HepG2 (cell line): ENCODE results near the gene NIN. TPM values are rescaled to one million over a fixed set of nuclear protein-coding genes. Genes with fewer than 3 reads are reported as not detected.
A peak's percentile ranks its signal among the peaks of the same experiment; 100 is the strongest.

Source experiments
- ATAC-seq: fragments of 200-7000 bp; cut with Tn5 transposase; 3 replicates; pipeline ENCODE4 v1.9.1; 2020; ENCODE audit warnings: mild to moderate bottlenecking, moderate library complexity
- BruUV-seq: library from RNA; stranded (reverse); fragments of 400-500 nt; replicated peaks from 2 replicates; lab custom pipeline; 2021; lab: Mats Ljungman, UMichigan
- CTCF ChIA-PET: fragments of 300-600 bp; formaldehyde crosslinking; extraction: SDS; loops from one replicate; lab custom pipeline; 2021; ENCODE audit warnings: low total read pairs, inconsistent platforms, low intra/inter-chr PET ratio; lab: Yijun Ruan, JAX
- POLR2A ChIA-PET: fragments of 350-600 bp; sonication (Branson Sonifier 250); formaldehyde crosslinking; loops from one replicate; lab custom pipeline; 2020; ENCODE audit warnings: antibody characterized with exemption, inconsistent platforms; lab: Yijun Ruan, JAX
- DNase-seq: peaks from one replicate; pipeline ENCODE4 v3.0.0-alpha.2; 2015; ENCODE audit warnings: low spot score
- FAIRE-seq: peaks from 3 replicates; lab custom pipeline; 2011; peaks lifted over from hg19 to GRCh38; lab: Jason Lieb, UNC
- H2AFZ ChIP-seq: one replicate; pipeline ENCODE4 v1.6.1; 2011; ENCODE audit warnings: low read length, inconsistent platforms
- H3K27ac ChIP-seq: fragments of 300-600 bp; 3 replicates; pipeline ENCODE4 v1.8.0; 2011; ENCODE audit warnings: mixed run types, mild to moderate bottlenecking, mixed read lengths, low read length, inconsistent platforms; ENCODE audit not compliant: insufficient read depth; ENCODE audit errors: extremely low read length
- H3K27me3 ChIP-seq, 2 experiments: fragments of 200-600 bp in 1 of 2; 2 replicates in 1 of 2; 3 replicates in 1 of 2; pipeline versions ENCODE4 v1.6.0 to v1.8.0; 2011; ENCODE audit warnings: low read length in 2 of 2, mild to moderate bottlenecking in 2 of 2, moderate library complexity in 2 of 2, inconsistent platforms in 1 of 2; ENCODE audit not compliant: insufficient read depth in 2 of 2, control insufficient read depth in 1 of 2
- H3K36me3 ChIP-seq, 2 experiments: fragments of 200-600 bp in 1 of 2; replicated peaks in 1 of 2; 2 replicates in 1 of 2; 3 replicates in 1 of 2; pipeline versions ENCODE4 v1.5.1 to v1.8.0; 2011; ENCODE audit warnings: low read length in 2 of 2, inconsistent platforms in 1 of 2; ENCODE audit not compliant: insufficient read depth in 2 of 2, control insufficient read depth in 1 of 2
- H3K4me1 ChIP-seq: 2 replicates; pipeline ENCODE4 v1.5.1; 2012; ENCODE audit warnings: low read length, inconsistent platforms; ENCODE audit not compliant: insufficient read depth
- H3K4me2 ChIP-seq: 2 replicates; pipeline ENCODE4 v1.6.0; 2011; ENCODE audit warnings: low read depth, low read length, inconsistent platforms
- H3K4me3 ChIP-seq, 3 experiments: fragments of 200-600 bp in 1 of 3; sonication (generic), shearing (Covaris generic) in 1 of 3; replicated peaks in 1 of 3; 2 replicates each; pipeline ENCODE4 v1.5.1; 2011 to 2016; ENCODE audit warnings: low read length in 3 of 3, inconsistent platforms in 2 of 3, low read depth in 2 of 3, mild to moderate bottlenecking in 2 of 3, control low read depth in 1 of 3, mixed read lengths in 1 of 3; ENCODE audit not compliant: insufficient read depth in 1 of 3
- H3K79me2 ChIP-seq: one replicate; pipeline ENCODE4 v1.6.1; 2011; ENCODE audit warnings: low read length, inconsistent platforms; ENCODE audit not compliant: insufficient read depth
- H3K9ac ChIP-seq: 2 replicates; pipeline ENCODE4 v1.6.0; 2011; ENCODE audit warnings: mild to moderate bottlenecking, low read depth, low read length, inconsistent platforms; ENCODE audit not compliant: insufficient read depth
- H3K9me3 ChIP-seq: 2 replicates; pipeline ENCODE4 v1.5.1; 2012; ENCODE audit warnings: mild to moderate bottlenecking, low read length
- H4K20me1 ChIP-seq: 2 replicates; pipeline ENCODE4 v1.6.0; 2011; ENCODE audit warnings: inconsistent platforms, mild to moderate bottlenecking, low read length, moderate library complexity; ENCODE audit not compliant: insufficient read depth
- AGO1 ChIP-seq: fragments of 200-400 bp; formaldehyde crosslinking; IDR thresholded peaks from 2 replicates; pipeline ENCODE4 v1.6.1; 2017; ENCODE audit warnings: mild to moderate bottlenecking, low read depth, low read length, moderate library complexity; ENCODE audit not compliant: poor library complexity, severe bottlenecking
- CEBPB ChIP-seq: IDR thresholded peaks from 2 replicates; pipeline ENCODE4 v1.6.1; 2011; ENCODE audit warnings: low read depth, low read length, improper control_type of control experiment, borderline replicate concordance
- KDM6A ChIP-seq: IDR thresholded peaks from 2 replicates; pipeline ENCODE4 v1.6.1; 2016; ENCODE audit warnings: low read depth
- MEF2D ChIP-seq: sonication (generic); formaldehyde crosslinking; IDR thresholded peaks from 2 replicates; pipeline ENCODE4 v1.5.1; 2020; ENCODE audit warnings: mild to moderate bottlenecking, missing genetic modification reagents
- NFE2L2 ChIP-seq: fragments of 150-350 bp; IDR thresholded peaks from 2 replicates; pipeline ENCODE4 v1.6.1; 2014; ENCODE audit warnings: low read length
- SOX13 ChIP-seq, 3 experiments: fragments of 450-650 bp in 1 of 3; sonication (generic) in 1 of 3; formaldehyde crosslinking in 1 of 3; IDR thresholded peaks in 2 of 3; conservative IDR thresholded peaks in 1 of 3; 2 replicates each; pipeline versions ENCODE4 v1.5.0 to v1.6.1; 2016 to 2020; ENCODE audit warnings: antibody characterized with exemption in 1 of 3, mild to moderate bottlenecking in 1 of 3, missing compliant biosample characterization in 1 of 3, missing genetic modification reagents in 1 of 3, moderate library complexity in 1 of 3
- SOX5 ChIP-seq: IDR thresholded peaks from 2 replicates; pipeline ENCODE4 v1.6.1; 2016; ENCODE audit warnings: borderline replicate concordance
- ZNF460 ChIP-seq: sonication (generic); formaldehyde crosslinking; IDR thresholded peaks from 2 replicates; pipeline ENCODE4 v1.5.1; 2020; ENCODE audit warnings: missing genetic modification reagents, mild to moderate bottlenecking, borderline replicate concordance
- ZNF558 ChIP-seq: sonication (generic); formaldehyde crosslinking; IDR thresholded peaks from 2 replicates; pipeline ENCODE4 v1.9.0; 2022; ENCODE audit warnings: mild to moderate bottlenecking, missing genetic modification reagents, borderline replicate concordance
- ZXDC ChIP-seq: sonication (generic); formaldehyde crosslinking; IDR thresholded peaks from 2 replicates; pipeline ENCODE4 v1.5.0; 2020; ENCODE audit warnings: mild to moderate bottlenecking, missing genetic modification reagents
- WGBS: methylation state at CpG from one replicate; pipeline ENCODE4 v1.1.6; 2017; ENCODE audit warnings: low lambda C conversion rate; 5-methylcytosine and 5-hydroxymethylcytosine counted together
- in situ Hi-C: cut with HindIII; loops from 2 replicates; pipeline ENCODE4 v1.10.0; 2017; ENCODE audit warnings: low pct_unique_long_range_greater_than_20kb; ENCODE audit not compliant: extremely low pct_ligation_motif_present
- intact Hi-C: fragments of 100-400 bp; cut with micrococcal nuclease; formaldehyde crosslinking; loops from one replicate; pipeline ENCODE4 v1.10.0; 2022; ENCODE audit not compliant: unreplicated experiment
- polyA plus RNA-seq, 8 experiments: library from polyadenylated mRNA; depleted of rRNA in 3 of 8; stranded (reverse) in 7 of 8; unstranded in 1 of 8; fragments of >200 nt; fragmentation: Illumina TruSeq in 4 of 8; extraction: Trizol in 4 of 8; gene quantifications; 2 replicates each; pipeline versions ENCODE4 v1.2.1 to v1.2.3, GENCODE V29; 2011 to 2016; ENCODE audit warnings: low read depth in 4 of 8, missing spikeins in 1 of 8, mixed read lengths in 1 of 8; ENCODE audit not compliant: insufficient read depth in 1 of 8
- total RNA-seq, 5 experiments: library from RNA; depleted of rRNA; stranded (reverse); fragments of >200 nt; fragmentation: Illumina TruSeq; extraction: Trizol; gene quantifications; 2 replicates each; pipeline ENCODE4 v1.2.3, GENCODE V29; 2016; ENCODE audit warnings: low read depth in 1 of 5
- TF ChIP-seq, protein P1 (sequence below): sonication (generic); formaldehyde crosslinking; IDR thresholded peaks from 2 replicates; pipeline ENCODE4 v1.4.0; 2020; ENCODE audit warnings: missing genetic modification reagents

The NIN gene
- total and polyA plus RNA-seq, 2 of the 13 experiments (the other 11 are each of a cell fraction or from before 2014, with no cell fraction given), result 2.8 to 9.7 TPM

GRCh38 chr14:50862036-50862570 lies 31.1 kb upstream of the NIN start:
- DNase-seq (peak; percentile 31), ATAC-seq (no peak; the same call in 2 of the 3 replicates), FAIRE-seq (no peak)
- Histone ChIP-seq H3K27ac (no peak overlapping the region), H2AFZ (no peak overlapping the region), H3K4me3 (no peak overlapping the region), H4K20me1 (no peaks in the 10 kb centered on the region), H3K9me3 (no peaks in the 10 kb centered on the region), H3K4me1 (peaks cover 28% of the 10 kb centered on the region), H3K4me2 (peak overlapping the region; percentile 8; the same call in 1 of the 2 replicates), H3K27me3 (0 out of 5 replicates have a peak, but pooled peaks cover 0 to 3% of the 10 kb centered on the region in 2 experiments), H3K79me2 (no peaks in the 10 kb centered on the region), H3K9ac (no peak overlapping the region), H3K36me3 (no peaks in the 10 kb centered on the region)
- intact Hi-C loops, result loop anchor here (5.0 to 10.0 kb wide), 2 partner anchors 35 to 257 kb away; no protein-coding TSS in a partner anchor
- TF ChIP-seq KDM6A (no peak), MEF2D (CRISPR knock-in tag) (0 out of 2 replicates have a peak, but pooled peaks have one; percentile 26), ZXDC (CRISPR knock-in tag) (no peak), SOX5 (CRISPR knock-in tag) (peak; percentile 15; the same call in 1 of the 2 replicates), SOX13 (IDR thresholded peaks at IDR 0.05) (no peak), SOX13 (CRISPR knock-in tag; conservative IDR thresholded peaks at IDR 0.05 in 1 of 2, IDR thresholded peaks at IDR 0.05 in 1 of 2) (peak in 1 of 2 experiments; percentile 34; a peak in 1 of 4 replicates), NFE2L2 (no peak), ZNF558 (CRISPR knock-in tag) (no peak), AGO1 (no peak), CEBPB (0 out of 2 replicates have a peak, but pooled peaks have one; percentile 29), ZNF460 (no peak)
- TF ChIP-seq, protein P1, sequence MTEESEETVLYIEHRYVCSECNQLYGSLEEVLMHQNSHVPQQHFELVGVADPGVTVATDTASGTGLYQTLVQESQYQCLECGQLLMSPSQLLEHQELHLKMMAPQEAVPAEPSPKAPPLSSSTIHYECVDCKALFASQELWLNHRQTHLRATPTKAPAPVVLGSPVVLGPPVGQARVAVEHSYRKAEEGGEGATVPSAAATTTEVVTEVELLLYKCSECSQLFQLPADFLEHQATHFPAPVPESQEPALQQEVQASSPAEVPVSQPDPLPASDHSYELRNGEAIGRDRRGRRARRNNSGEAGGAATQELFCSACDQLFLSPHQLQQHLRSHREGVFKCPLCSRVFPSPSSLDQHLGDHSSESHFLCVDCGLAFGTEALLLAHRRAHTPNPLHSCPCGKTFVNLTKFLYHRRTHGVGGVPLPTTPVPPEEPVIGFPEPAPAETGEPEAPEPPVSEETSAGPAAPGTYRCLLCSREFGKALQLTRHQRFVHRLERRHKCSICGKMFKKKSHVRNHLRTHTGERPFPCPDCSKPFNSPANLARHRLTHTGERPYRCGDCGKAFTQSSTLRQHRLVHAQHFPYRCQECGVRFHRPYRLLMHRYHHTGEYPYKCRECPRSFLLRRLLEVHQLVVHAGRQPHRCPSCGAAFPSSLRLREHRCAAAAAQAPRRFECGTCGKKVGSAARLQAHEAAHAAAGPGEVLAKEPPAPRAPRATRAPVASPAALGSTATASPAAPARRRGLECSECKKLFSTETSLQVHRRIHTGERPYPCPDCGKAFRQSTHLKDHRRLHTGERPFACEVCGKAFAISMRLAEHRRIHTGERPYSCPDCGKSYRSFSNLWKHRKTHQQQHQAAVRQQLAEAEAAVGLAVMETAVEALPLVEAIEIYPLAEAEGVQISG (CRISPR knock-in tag), result no peak
- CTCF ChIA-PET, result no interaction called here
- POLR2A ChIA-PET, result no interaction called here
- in situ Hi-C loops, result loop anchor here (5.0 kb wide), 1 partner anchor 80 kb away; no protein-coding TSS in a partner anchor
- no TSS peak for BruUV-seq
- 19% methylated on average over 4 of the region's 4 CpGs for WGBS
